CD14-positive monocyte (primary cell): ENCODE results near the gene CDS1. TPM values are rescaled to one million over a fixed set of nuclear protein-coding genes. Genes with fewer than 3 reads are reported as not detected.

ENCODE experiments used
- DNase-seq, 3 donors: peaks; one replicate each; pipeline ENCODE4 v3.0.0-alpha.2; 2011 to 2022
- H2AFZ ChIP-seq: 2 replicates; pipeline ENCODE4 v1.6.0; 2012; ENCODE audit warnings: mild to moderate bottlenecking, low read depth, low read length, inconsistent platforms; ENCODE audit not compliant: insufficient read depth, poor library complexity, severe bottlenecking
- H3K27ac ChIP-seq, 2 donors: 1 replicate in 1 of 2; 2 replicates in 1 of 2; pipeline ENCODE4 v1.5.1; 2012 to 2013; ENCODE audit warnings: low read length in 2 of 2, control low read depth in 1 of 2, inconsistent platforms in 1 of 2, low read depth in 1 of 2, mild to moderate bottlenecking in 1 of 2
- H3K27me3 ChIP-seq, 2 donors: one replicate each; pipeline versions ENCODE4 v1.6.0 to v1.6.1; 2011 to 2013; ENCODE audit warnings: low read length in 2 of 2; ENCODE audit not compliant: control insufficient read depth in 2 of 2, insufficient read depth in 2 of 2
- H3K36me3 ChIP-seq, 2 donors: replicated peaks in 1 of 2; 1 replicate in 1 of 2; 2 replicates in 1 of 2; pipeline versions ENCODE4 v1.5.1 to v1.6.1; 2012 to 2013; ENCODE audit warnings: low read length in 2 of 2, control low read depth in 1 of 2, inconsistent platforms in 1 of 2, mild to moderate bottlenecking in 1 of 2; ENCODE audit not compliant: insufficient read depth in 2 of 2, control insufficient read depth in 1 of 2
- H3K4me1 ChIP-seq, 2 donors: 1 replicate in 1 of 2; 2 replicates in 1 of 2; pipeline versions ENCODE4 v1.5.1 to v1.6.1; 2012 to 2013; ENCODE audit warnings: low read length in 2 of 2, control low read depth in 1 of 2, inconsistent platforms in 1 of 2, mild to moderate bottlenecking in 1 of 2, moderate library complexity in 1 of 2; ENCODE audit not compliant: insufficient read depth in 2 of 2, control insufficient read depth in 1 of 2
- H3K4me2 ChIP-seq: replicated peaks from 2 replicates; pipeline ENCODE3; 2012; ENCODE audit warnings: low read length, moderate library complexity, mild to moderate bottlenecking; ENCODE audit not compliant: poor library complexity, severe bottlenecking; ENCODE audit errors: extremely low read depth
- H3K4me3 ChIP-seq, 3 experiments: fragments of 200-600 bp in 1 of 3; sonication (generic) in 1 of 3; replicated peaks in 1 of 3; 1 replicate in 2 of 3; 2 replicates in 1 of 3; pipeline ENCODE4 v1.5.1; 2011 to 2013; ENCODE audit warnings: low read length in 3 of 3, mild to moderate bottlenecking in 3 of 3, control low read depth in 2 of 3, low read depth in 2 of 3, inconsistent platforms in 1 of 3, moderate library complexity in 1 of 3
- H3K79me2 ChIP-seq: 2 replicates; pipeline ENCODE4 v1.6.0; 2012; ENCODE audit warnings: mild to moderate bottlenecking, control low read depth, inconsistent platforms, low read length, moderate library complexity; ENCODE audit not compliant: insufficient read depth
- H3K9ac ChIP-seq: 2 replicates; pipeline ENCODE4 v1.6.0; 2017; ENCODE audit warnings: low read length, mild to moderate bottlenecking; ENCODE audit not compliant: insufficient read depth, poor library complexity, severe bottlenecking
- H3K9me3 ChIP-seq, 2 donors: replicated peaks in 1 of 2; 1 replicate in 1 of 2; 2 replicates in 1 of 2; pipeline versions ENCODE4 v1.5.1 to v1.6.1; 2012 to 2013; ENCODE audit warnings: low read length in 2 of 2, control low read depth in 1 of 2; ENCODE audit not compliant: control insufficient read depth in 1 of 2, insufficient read depth in 1 of 2
- H4K20me1 ChIP-seq: 2 replicates; pipeline ENCODE4 v1.6.0; 2012; ENCODE audit warnings: mild to moderate bottlenecking, low read length, control low read depth, moderate library complexity; ENCODE audit not compliant: insufficient read depth
- H3K27ac Mint-ChIP-seq, 7 donors: one replicate each; pipeline ENCODE4 v1.8.0; 2020; ENCODE audit warnings: mild to moderate bottlenecking in 7 of 7, mixed read lengths in 7 of 7, moderate library complexity in 6 of 7, inconsistent platforms in 2 of 7
- H3K27me3 Mint-ChIP-seq, 3 donors: one replicate each; pipeline ENCODE4 v1.8.0; 2021 to 2022; ENCODE audit warnings: low read depth in 3 of 3, mild to moderate bottlenecking in 3 of 3, mixed read lengths in 3 of 3, moderate library complexity in 3 of 3, inconsistent platforms in 1 of 3
- H3K36me3 Mint-ChIP-seq, 2 donors: one replicate each; pipeline ENCODE4 v1.8.0; 2020; ENCODE audit warnings: mixed read lengths in 2 of 2, inconsistent platforms in 1 of 2, mild to moderate bottlenecking in 1 of 2
- H3K4me1 Mint-ChIP-seq: one replicate; pipeline ENCODE4 v1.8.0; 2020; ENCODE audit warnings: mild to moderate bottlenecking, mixed read lengths
- H3K4me3 Mint-ChIP-seq, 2 donors: one replicate each; pipeline ENCODE4 v1.8.0; 2020; ENCODE audit warnings: mild to moderate bottlenecking in 2 of 2, mixed read lengths in 2 of 2, moderate library complexity in 1 of 2
- H3K9me3 Mint-ChIP-seq, 7 donors: one replicate each; pipeline ENCODE4 v1.8.0; 2020 to 2022; ENCODE audit warnings: mixed read lengths in 7 of 7, mild to moderate bottlenecking in 6 of 7, moderate library complexity in 6 of 7, inconsistent platforms in 2 of 7
- CTCF ChIP-seq: fragments of 200-600 bp; IDR thresholded peaks from one replicate; pipeline ENCODE4 v1.8.0; 2022; ENCODE audit warnings: antibody characterized with exemption, mild to moderate bottlenecking
- WGBS: methylation state at CpG from one replicate; pipeline ENCODE4 v1.1.5; 2013; ENCODE audit warnings: missing lambda C conversion rate; ENCODE audit not compliant: insufficient coverage; 5-methylcytosine and 5-hydroxymethylcytosine counted together
- intact Hi-C, 2 donors: fragments of 100-400 bp; cut with micrococcal nuclease; formaldehyde crosslinking; loops; one replicate each; pipeline versions ENCODE4 v1.15.0 to v1.15.1; 2023
- polyA plus RNA-seq, 3 donors: library from polyadenylated mRNA; depleted of rRNA in 1 of 3; unstranded in 2 of 3; stranded (reverse) in 1 of 3; fragments of 300-500 nt in 2 of 3; fragments of >200 nt in 1 of 3; fragmentation: Illumina TruSeq in 2 of 3; gene quantifications; 1 replicate in 2 of 3; 2 replicates in 1 of 3; pipeline ENCODE4 v1.2.3, GENCODE V29; 2012 to 2021

CDS1 gene
- polyA plus RNA-seq, 3 donors, result 0.12 to 0.15 (median 0.13) TPM

GRCh38 chr4:84666439-84666838 lies 83.5 kb downstream of the CDS1 start:
- peaks cover 24 to 56% of the 10 kb centered on the region in 2 donors for H3K36me3 ChIP-seq
- no peaks in the 10 kb centered on the region for H3K27me3 ChIP-seq
- TF ChIP-seq CTCF, result no peak
- Mint-ChIP-seq H3K27ac (no peak overlapping the region), H3K4me3 (no peak overlapping the region), H3K27me3 (no peaks in the 10 kb centered on the region), H3K9me3 (peaks cover 0 to 12% (median 5%) of the 10 kb centered on the region in 7 donors), H3K36me3 (peaks cover 47 to 59% of the 10 kb centered on the region in 2 donors), H3K4me1 (no peaks in the 10 kb centered on the region)
- no peak overlapping the region for H3K9ac ChIP-seq
- intact Hi-C loops, result no loop called here
- H3K27ac ChIP-seq, result no peak overlapping the region
- no peaks in the 10 kb centered on the region for H3K4me1 ChIP-seq
- no peaks in the 10 kb centered on the region for H3K79me2 ChIP-seq
- no peaks in the 10 kb centered on the region for H3K9me3 ChIP-seq
- no peaks in the 10 kb centered on the region for H4K20me1 ChIP-seq
- no peak overlapping the region for H2AFZ ChIP-seq
- H3K4me2 ChIP-seq, result no peak overlapping the region
- no CpG with 5 or more reads among the region's 1 CpG for WGBS
- H3K4me3 ChIP-seq, result no peak overlapping the region
- no peak for DNase-seq

GRCh38 chr4:84669201-84669600 lies 86.3 kb downstream of the CDS1 start:
- H3K9ac ChIP-seq, result no peak overlapping the region
- WGBS, result 100% methylated on average over 1 of the region's 1 CpG

More at GRCh38 chr4:84669201-84669600, 86.3 kb downstream of the CDS1 start:
- intact Hi-C loops, result no loop called here
- DNase-seq, result no peak
- Histone ChIP-seq H3K4me1 (no peaks in the 10 kb centered on the region), H2AFZ (no peak overlapping the region), H3K9me3 (no peaks in the 10 kb centered on the region), H3K27ac (no peak overlapping the region), H3K79me2 (no peaks in the 10 kb centered on the region), H3K4me2 (no peak overlapping the region), H3K27me3 (no peaks in the 10 kb centered on the region), H3K4me3 (no peak overlapping the region), H4K20me1 (no peaks in the 10 kb centered on the region), H3K36me3 (peaks cover 51 to 83% of the 10 kb centered on the region in 2 donors)
- Mint-ChIP-seq H3K9me3 (peaks cover 0 to 12% (median 5%) of the 10 kb centered on the region in 7 donors), H3K36me3 (peaks cover 70 to 84% of the 10 kb centered on the region in 2 donors), H3K4me3 (no peak overlapping the region), H3K4me1 (no peaks in the 10 kb centered on the region), H3K27me3 (no peaks in the 10 kb centered on the region), H3K27ac (no peak overlapping the region)
- no peak for TF ChIP-seq CTCF
